NCI-H460 (cell line): ENCODE measurements around the gene LINC00237. TPM values are rescaled to one million over a fixed set of nuclear protein-coding genes. Genes with fewer than 3 reads are reported as not detected.

Experiments
- DNase-seq: peaks from one replicate; pipeline ENCODE4 v3.0.0-alpha.2; 2016; ENCODE audit warnings: low read depth; ENCODE audit errors: extremely low read depth
- total RNA-seq: library from RNA; depleted of rRNA; stranded (reverse); fragments of >200 nt; shearing (Covaris generic); gene quantifications from 2 replicates; pipeline ENCODE4 v1.2.3, GENCODE V29; 2014

The LINC00237 gene
- total RNA-seq, 1 experiment from 2014 or later: not detected

DNA sequence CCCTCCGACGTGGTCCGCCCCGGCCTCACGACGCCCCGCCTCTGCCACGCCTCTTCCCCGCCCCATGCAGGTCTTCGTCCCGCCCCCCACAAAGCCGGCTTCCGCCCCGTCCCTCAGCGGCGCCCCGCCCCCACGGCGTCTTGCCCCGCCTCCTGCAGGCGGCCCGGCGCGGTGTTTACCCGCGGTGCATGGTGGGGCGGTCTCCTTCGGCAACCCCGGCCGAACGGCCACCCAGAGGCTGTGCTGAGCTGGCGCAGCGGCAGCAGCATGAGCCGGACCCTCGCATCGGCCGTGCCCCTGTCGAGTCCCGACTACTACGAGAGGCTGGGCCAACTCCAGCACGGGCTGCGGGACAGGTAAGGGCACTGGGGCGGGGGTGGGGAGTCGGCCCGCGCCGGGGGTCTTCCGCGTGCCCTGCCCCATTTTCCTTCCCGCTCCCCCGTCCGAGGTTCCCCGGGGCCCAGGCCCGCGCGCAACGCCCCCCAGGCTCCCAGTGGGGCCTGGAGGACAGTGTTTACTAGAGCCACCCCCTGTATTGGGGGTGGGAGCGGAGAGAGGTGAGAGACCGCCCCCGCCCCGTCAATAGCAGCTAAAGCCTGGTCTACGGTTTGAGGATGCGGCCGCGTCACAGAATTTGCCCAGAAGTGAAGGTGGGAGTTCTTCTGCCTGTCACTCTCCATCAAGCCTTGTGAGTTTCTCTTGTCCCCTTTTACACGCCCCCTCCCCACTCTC lies 19.9 kb upstream of the LINC00237 start, which contains the start of gene KIZ:
Gene KIZ (plus strand): TSS at position 234 of the 732 bp plus-strand sequence. CDS start 34 bp downstream, at position 268.
- peak; percentile 92 for DNase-seq

DNA sequence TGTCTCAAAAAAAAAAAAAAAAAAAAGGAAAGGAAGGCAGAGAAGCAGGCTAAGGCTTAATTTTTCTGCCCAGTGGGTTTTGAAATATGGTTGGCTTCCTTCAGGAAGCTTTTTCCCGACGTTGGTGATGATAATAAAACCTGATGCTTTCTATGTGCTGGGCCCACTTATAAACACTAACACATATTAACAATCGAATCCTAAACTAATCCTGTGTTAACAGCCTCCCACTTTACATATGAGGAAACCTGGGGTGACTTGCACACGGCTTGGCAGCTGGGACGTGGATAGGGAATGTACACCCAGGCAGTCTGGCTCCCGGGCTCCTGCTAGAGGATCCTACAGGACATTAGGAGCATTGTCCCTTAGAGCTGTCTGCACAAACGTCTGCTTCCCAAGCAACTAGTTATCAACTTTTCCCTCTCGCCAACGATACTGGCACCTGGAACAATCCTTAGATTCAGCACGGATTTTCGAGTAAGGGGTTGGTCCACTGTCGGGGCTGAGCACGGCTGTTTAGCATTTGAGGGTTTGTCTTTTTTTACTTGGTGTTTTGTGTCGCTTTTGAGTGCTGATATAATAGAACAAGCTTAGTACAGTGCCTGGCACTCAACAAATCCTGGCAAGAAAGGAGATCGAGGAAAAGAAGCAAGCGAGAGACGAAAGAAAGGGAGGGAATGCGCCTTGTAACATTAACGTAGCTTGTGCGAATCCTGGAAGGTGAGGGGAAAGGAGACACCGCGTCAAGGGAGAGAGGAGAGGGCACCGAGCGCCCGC lies 19.1 kb upstream of the LINC00237 start:
- DNase-seq: peak; percentile 57

DNA sequence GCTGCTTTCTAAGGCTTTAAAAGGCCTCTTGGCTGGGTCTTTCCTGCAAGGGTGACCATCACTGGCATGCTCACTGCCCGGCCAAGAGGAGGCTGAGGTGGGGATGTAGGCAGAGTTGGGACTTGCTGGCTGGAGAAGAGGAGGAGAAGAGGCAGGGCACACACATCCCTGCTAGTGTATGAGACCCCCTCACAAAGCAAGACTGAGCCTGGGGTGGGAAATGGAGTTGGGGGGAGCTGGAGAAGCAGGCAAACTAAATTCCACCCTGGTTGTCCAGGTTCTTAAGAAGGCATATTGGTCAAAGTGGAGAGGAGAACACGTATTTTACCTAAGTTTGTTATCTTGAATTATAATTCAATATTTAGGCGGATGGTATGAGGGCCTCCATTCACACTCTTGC lies 18.0 kb upstream of the LINC00237 start:
- no peak for DNase-seq

DNA sequence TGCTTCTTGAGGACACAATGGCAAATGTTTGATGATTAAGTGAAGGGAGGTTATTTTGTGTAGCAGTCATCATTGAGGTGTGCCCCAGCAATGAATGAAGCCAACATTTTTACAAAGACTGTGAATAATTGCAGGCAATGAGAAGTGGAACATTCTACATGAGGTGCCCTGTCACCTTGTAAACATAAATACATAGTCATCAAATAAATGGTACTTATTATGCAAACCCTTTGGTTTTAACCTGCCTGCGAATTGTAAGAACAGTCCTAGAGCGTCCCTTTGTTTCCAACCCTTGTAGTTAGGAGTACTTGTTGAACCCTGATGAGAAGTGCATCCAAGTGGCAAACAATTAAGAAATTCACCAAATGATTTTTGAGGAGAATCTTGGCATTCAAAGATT lies 12.6 kb upstream of the LINC00237 start:
- DNase-seq: no peak

DNA sequence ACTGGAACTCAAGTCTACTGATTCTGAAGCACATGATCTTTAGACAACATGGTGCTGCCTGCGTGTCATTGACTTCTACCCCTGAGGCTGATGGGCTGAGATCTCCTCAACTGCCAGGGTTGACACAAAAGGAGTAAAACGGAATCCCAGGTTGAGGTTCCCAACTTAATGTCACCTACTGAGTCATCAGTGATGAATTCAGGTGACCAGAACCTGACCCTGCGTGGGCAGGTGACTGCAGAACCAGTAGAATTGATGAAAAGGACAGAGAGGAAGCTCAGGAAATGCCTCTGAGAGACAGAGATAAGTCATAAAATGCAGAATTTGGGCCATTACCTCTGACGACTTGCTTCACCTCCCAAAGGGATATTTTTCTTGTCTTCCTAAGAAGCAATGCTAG lies 12.0 kb upstream of the LINC00237 start:
- no peak for DNase-seq

DNA sequence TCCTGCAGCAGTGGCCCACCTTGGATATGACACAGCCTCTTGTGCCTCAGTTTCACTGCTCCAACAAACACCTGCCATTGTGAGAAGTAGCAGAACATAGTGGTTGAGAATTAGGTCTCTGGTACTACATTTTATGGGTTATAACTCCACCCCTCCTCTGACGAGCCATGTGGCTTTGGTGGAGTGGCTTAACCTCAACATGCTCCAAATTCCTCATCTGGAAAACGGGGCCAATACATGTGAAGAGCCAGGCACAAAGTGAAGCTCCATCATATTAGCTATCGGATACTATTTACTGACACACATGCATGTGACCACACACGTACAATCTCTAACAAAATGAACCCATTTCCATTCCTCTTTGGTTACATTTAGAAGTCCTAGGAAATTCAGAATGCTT lies 11.4 kb upstream of the LINC00237 start:
- no peak for DNase-seq

DNA sequence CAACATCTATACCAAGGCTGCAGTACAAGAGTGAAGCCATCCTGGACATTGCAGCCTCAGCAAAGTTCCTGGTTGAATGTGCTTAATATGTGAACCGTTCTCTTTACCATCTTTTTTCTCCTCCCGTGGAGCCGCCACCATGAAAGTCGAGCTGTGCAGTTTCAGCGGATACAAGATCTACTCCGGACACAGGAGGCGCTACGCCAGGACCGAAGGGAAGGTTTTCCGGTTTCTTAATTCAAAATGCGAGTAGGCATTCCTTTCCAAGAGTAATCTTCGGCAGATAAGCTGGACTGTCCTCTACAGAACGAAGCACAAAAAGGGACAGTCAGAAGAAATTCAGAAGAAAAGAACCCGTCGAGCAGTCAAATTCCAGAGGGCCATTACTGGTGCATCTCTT lies 8.4 kb upstream of the LINC00237 start:
- DNase-seq: no peak

DNA sequence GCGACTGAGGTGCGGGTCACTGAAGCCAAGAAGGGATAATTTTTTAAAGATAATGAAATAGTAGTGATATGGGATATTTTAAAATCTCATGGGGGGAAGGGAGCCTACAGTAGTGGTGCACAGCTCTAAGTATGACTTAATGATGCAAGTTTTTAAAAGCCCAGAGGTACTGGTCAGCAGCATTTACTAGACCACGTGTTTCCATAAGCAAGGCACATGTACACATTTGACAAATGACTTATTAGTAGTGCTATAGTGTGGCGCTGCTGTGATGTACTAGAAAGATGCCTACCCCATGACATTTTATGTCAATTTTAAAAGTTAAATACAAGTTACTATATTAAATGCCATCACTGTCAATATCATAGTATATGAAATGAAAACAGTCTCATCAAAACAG lies 7.5 kb upstream of the LINC00237 start:
- DNase-seq: no peak

DNA sequence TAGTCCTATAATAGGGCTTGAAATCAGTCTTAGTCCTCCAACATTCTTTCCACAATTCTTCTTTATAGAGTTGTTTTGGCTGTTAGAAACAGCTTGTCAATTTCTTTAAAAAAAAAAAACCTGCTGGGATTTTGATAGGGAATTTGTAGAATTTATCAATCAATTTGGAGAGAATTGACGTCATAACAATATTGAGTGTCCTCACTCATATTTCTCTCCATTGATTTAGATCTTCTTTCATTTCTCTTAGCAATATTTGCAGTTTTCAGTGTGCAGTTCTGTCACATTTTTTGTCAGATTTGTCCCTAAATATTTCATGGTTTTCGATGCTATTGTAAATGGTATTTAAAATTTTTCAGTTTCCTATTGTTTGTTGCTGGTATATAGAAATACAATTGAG lies 5.3 kb upstream of the LINC00237 start:
- DNase-seq: no peak

DNA sequence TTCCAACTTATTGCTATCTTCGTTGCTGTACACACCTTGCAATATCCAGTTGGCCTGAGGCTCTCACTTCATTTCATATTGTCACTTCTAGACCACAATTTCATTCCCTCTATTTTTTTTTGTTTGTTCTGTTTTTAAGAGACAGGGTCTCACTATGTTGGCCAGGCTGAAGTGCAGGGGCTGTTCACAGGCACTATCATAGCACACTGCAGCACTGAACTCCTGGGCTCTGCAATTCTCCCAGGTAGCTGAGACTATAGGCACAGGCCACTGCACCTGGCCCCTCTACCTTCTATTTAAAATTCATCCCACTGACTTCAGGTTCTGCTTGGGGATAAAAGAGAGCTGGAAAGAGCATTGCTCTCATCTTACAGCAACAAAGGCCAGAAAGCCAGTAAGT lies 4.7 kb upstream of the LINC00237 start:
- DNase-seq: no peak

DNA sequence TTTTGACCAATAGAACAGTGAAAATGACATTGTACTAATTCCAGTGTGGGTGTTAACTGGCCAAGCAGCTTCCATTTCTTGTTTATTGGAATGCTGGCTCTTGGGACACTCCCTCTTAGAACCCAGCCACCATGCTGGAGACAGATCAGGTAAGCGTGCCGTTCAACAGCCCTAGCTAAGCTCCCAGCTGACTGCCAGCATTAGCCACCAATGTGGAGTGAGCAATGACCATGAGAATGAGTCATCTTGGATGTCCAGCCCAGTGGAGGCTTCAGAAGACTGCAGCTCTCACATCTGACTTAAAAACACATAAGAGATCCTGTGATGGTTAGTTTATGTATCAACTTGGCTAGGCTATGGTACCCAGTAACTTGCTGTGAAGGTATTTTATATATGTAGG lies 3.0 kb upstream of the LINC00237 start:
- no peak for DNase-seq

DNA sequence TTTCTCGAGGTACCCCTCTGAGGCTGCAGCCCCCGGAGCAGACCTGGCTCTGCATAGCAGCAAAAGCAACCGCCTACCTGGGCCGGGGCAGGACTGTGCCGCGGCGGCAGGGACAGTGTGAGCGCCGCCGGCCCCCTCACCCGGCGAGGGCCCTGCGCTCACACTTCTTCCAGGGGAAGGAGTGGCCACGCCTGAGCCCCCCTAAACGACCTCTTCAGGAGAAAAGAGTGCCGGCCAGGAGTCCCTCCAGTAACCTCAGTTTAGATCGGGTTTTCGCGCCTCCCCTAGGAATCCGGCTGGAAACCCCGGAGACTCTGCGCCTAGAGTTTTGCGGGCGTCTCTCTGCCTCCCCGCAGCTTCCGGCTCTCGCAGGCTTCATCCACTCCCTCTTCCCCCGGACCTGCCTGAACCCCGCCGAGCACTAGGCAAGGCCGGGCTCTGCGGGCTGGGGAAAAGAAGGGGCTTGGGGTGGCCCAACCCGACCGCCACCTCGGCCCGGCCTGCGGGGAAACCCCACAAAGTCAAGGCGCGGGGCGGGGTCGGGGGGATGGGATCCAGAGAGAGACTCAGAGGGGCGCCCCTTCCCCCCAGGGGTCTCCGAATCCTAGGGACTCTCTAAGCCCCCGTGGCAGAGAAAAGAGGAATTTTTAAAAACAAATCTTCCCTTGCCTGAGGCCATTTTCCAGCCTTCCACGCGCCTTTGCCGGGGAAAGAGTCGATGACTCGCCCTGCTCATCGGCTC lies 558 bp downstream of the LINC00237 start:
- no peak for DNase-seq

DNA sequence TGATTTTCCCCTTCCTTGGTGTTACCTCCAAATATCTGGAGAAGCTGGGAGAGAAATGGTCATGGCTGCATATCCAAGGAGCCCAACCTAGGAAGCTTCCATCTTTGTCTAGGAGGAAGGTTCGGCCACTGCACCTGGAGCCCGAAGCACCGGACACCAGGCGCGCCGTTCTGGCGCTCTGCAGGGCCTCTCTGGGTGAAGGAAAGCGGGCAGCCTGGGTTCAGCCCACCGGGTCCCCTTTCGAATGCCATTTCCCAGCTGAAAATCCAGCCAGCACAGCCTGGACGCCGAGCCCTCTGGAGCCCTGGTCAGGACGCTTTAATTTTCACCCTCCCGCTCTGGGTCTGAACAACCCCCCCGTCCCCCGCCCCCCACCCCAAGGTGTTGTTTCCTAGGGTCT lies 1.2 kb downstream of the LINC00237 start:
- no peak for DNase-seq

DNA sequence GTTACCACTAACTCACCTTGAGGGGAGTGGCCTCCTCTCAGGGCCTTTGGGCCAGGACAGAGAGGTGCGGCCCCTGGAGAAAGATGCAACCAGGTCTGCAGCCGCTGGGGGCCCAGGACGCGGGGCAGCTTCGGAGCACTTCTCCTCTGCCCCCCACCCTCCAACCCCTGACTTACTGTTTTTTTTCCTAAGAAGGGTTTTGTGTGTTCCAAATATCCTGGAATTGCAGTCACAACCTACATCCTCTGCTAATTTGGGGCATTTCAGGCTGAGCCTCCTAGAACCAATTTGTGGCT lies 1.7 kb downstream of the LINC00237 start:
- DNase-seq: no peak

DNA sequence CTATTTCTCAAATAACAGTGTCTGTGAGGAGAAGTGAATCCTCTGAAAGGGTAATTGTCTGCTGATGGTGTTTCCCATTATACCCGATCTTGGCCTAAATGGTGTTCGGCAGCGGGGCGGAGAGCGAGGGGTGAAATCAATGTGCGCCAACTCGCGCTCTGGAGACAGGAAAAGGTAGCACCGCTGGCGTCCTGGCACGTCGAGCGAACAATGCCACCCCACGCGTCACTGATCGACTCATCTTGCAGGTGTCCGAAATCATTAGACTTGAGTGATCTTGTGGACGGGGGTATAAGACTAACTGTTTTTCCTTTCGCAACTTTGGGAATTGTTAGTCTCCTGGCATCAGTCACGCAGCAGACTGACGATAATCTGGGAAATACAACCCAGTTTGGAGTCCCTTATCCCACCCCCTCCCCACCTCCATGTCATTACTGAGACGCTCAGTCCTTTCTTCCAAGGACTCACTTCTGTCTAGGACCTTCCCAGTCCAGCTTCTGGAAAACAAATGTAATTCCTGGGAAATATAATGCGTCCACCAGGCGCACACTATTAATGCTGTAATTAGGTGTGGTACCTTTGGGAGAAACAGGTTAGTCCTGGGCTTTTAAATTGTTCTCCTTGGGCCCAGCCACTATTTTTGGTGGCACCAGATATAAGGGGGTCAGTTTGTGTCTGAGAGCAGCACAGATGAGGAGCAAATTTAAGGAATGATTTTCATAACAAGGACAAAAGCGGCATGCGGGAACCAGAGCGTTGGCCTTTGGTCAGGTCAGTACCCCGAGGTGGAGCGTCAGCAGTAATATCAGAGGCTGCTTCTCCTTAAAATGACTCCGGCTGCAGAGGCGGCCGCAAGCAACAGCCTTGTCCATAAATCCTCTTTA lies 2.3 kb downstream of the LINC00237 start:
- no peak for DNase-seq

DNA sequence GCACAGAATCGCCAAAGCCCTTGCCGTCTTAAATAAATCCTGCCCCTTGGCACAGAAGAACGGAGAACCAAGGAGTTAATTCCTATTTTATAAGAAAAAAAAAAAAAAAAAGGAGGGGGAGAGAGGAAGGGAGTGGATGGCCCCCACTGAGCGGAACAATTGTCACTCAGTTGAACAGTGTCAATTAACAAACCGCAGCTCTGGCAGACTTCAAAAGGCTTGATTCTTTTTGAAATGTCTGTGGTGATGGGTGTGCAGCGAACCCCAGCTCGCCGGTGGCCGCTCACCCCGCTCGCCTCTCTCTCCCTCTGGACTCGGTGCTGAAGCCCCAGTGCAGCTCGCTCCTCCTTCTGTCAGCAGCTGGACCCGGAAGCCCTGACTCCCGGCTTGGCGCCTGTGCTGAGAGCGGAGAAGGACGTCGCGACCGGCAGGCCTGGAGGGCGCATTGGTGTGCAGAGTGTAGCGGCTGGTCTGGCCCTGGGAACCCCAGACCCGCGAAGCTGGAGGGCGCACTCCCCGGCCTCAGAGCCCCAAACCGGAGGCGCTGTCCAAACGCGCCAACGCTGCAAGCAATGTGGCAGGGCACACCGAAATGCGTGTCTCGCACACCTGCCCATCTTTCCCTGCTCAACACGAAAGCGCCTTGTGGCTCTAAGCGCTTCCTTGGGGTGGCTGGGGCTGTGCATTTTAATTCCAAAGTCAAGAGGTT lies 3.4 kb downstream of the LINC00237 start:
- DNase-seq: no peak

DNA sequence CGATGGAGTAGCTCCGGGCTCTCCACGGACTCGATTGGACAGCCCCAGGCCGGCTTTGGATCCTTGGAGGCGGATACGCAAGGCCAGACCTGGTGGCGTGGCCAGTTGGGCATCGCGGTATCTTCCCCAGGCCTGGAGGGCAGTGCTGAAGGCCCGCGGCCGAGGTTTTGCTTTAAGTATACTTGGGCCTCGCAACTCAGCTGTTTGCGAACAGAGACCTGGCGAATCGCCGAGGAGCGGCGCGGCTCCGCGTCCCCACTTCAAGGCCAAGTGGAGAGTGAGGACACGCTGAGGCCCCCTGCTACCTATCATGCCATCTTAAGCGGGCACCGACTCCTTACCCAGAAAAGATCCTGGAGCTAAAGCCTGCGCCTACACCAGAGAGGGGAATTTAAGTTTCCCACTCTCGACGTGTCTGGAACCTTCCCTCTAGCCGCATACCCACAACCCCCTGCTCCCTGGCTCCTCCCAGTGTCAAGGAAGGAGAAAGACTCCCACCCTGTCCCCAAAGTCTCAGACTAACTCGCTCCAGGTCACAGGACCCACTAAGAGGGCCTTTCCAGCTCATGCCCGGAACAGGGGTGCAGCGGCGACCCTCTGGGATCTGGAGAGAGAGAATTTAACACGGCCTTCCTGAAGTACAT lies 4.1 kb downstream of the LINC00237 start:
- DNase-seq: no peak

DNA sequence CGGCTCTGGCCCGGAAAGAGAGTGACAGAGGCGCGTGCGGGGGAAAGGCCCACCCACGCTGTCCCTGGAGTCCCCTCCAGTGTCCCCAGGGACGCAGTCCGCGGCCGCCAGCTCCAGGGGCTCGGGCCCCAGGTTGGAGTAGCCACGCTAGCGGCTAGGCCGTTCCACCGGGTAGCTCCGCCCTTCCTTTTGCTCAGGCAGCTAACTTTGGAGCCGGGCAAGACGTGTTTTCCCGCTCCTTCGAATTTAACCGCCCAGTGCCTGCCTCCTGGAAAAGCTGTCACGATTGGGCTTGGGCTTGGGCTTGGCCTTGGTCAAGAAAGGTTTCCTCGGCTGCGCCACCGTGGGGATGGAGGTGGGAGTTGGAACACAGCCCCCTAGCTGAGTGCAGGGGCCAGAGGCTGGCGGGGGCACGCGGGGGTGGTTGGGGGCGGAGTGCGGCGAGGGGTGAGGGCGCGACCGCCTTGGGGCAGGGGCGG lies 4.7 kb downstream of the LINC00237 start:
- no peak for DNase-seq
